SKM-1 treated with dmso at 0.1 percent for 144 hours (cell line): ENCODE measurements around the gene ARHGAP29.

Source experiments
- DNase-seq: peaks from one replicate; lab custom pipeline; 2025; ENCODE audit not compliant: unreplicated experiment; lab: John Stamatoyannopoulos, UW

Gene ARHGAP29

GRCh38 chr1:94124538-94124937 is 112.8 kb downstream of the ARHGAP29 start:
- no peak for DNase-seq

GRCh38 chr1:94122201-94122970 is 115.0 kb downstream of the ARHGAP29 start:
- no peak for DNase-seq
